HG03457 (cell line): ENCODE measurements around the gene NARF.
"Not testable (repeated sequence)": the region's sequence is repeated elsewhere in the genome, so short reads cannot be mapped to it uniquely, and the experiment has no call there.

Experiments
- ATAC-seq: cut with Tn5 transposase; IDR thresholded peaks from one replicate; pipeline ENCODE4 v1.9.1; 2021; ENCODE audit warnings: moderate number of reproducible peaks; ENCODE audit not compliant: unreplicated experiment

Gene NARF

GRCh38 chr17:82496529-82497434 lies 38.2 kb downstream of the NARF start:
- ATAC-seq, result no peak

DNA sequence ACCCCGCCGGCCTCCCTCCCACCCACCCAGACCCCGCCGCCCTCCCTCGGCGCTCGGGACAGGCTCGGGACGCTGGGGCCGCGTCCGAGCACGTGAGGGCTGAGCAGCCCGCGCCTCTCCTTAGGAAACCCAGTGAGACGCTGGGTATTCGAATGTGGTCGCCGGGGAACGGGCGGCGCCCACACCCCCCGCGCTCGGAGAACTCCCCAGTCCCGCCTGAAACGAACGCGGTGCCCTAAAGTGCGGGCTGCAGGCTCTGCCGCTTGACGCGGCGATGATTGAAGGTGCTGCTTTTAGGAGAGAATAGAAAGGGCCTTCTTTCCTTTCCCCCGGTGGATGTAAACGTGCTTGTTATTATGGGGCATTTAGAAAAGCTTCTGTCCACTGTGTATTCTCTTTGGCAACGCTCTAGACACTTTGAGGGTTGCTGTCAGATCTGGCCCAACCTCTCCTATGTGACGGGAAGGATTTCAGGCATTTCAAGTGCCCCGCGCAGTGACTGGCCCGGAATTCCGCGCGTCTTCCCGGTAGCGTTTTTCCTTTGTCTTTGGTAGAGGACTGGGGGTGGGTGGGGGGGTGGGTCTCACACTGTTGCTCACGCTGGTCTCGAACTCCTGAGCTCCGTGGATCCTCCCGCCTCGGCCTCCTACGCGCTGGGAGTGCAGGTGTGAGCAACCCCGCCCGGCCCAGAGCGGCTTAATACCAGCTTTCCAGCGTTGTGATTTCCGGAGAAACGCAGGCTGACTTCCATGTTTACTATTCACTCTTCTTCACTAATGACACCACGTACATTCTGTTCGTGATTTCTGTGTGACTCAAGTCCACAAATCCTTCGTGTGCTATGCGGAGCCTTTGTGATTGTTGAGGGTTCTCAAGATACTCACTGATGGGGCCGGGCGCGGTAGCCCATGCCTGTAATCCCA lies 39.2 kb downstream of the NARF start:
- no peak for ATAC-seq

GRCh38 chr17:82502207-82502606 lies 43.7 kb downstream of the NARF start:
- ATAC-seq, result no peak

DNA sequence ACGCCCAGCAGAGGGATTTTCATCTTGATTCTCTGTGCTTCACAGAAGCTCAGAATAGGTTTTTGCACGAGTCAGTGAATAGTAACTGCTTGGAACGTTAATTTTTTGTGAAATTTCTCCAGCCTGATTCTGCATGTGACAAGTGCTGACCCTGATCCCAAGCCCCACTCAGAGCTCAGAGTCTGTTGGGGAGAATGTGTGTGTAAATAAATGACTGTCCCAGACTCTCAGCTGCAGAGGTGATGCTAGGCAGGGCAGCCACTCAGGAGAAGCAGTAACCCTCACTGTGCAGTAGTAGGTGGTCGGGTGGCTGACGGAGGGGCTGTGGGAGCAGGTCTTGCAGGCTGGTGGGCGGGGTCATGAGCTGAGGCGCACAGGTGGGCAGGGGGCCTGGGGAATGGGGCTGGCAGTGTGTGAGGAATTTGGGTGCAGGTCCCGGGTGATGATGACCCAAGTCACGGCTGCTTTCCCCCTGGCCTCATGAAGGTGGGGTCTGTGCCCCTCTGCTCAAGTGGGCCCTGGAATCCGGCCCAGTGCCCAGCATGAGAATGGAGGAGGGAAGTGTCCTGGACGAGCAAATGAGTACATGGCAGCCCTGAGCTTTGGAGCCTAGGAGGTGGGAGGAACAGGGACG lies 44.7 kb downstream of the NARF start:
- no peak for ATAC-seq

DNA sequence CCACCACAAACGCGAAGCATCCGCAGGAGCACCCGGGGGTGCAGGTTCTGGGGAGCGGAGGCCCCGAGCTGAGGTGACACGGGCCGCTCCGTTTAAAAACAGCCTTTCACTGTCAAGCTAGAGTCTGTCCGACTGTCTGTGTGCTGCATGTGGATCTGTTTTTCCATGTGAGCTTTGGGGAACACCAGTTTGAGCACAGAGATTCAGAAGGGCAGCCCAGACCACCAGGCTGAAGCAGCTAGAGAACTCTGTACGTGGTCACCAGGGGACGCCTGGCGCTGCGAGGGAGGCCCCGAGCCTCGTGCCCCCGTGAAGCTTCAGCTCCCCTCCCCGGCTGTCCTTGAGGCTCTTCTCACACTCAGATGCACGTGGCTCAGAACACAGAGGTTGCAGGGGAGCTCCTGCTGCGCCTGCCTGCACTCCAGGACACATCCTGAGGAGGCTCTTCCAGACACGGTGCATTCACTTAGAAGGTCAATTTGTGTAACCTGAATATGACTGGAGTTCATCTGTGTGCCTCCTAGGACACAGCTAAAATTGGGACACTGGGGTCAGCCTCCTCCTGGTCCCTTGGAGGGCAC lies 45.3 kb downstream of the NARF start:
- no peak for ATAC-seq

GRCh38 chr17:82505296-82505695 lies 46.8 kb downstream of the NARF start:
- no peak for ATAC-seq

- peak; percentile 75 for ATAC-seq
Observed at GRCh38 chr17:82506402-82506801, 47.9 kb downstream of the NARF start.

GRCh38 chr17:82507631-82508175 lies 49.2 kb downstream of the NARF start:
- ATAC-seq, result no peak

- not testable (repeated sequence) for ATAC-seq
Observed at GRCh38 chr17:82511642-82512041, 53.1 kb downstream of the NARF start.

- ATAC-seq, result not testable (repeated sequence)
Observed at GRCh38 chr17:82513864-82514263, 55.3 kb downstream of the NARF start.

GRCh38 chr17:82517230-82517865 lies 58.8 kb downstream of the NARF start:
- ATAC-seq, result no peak

DNA sequence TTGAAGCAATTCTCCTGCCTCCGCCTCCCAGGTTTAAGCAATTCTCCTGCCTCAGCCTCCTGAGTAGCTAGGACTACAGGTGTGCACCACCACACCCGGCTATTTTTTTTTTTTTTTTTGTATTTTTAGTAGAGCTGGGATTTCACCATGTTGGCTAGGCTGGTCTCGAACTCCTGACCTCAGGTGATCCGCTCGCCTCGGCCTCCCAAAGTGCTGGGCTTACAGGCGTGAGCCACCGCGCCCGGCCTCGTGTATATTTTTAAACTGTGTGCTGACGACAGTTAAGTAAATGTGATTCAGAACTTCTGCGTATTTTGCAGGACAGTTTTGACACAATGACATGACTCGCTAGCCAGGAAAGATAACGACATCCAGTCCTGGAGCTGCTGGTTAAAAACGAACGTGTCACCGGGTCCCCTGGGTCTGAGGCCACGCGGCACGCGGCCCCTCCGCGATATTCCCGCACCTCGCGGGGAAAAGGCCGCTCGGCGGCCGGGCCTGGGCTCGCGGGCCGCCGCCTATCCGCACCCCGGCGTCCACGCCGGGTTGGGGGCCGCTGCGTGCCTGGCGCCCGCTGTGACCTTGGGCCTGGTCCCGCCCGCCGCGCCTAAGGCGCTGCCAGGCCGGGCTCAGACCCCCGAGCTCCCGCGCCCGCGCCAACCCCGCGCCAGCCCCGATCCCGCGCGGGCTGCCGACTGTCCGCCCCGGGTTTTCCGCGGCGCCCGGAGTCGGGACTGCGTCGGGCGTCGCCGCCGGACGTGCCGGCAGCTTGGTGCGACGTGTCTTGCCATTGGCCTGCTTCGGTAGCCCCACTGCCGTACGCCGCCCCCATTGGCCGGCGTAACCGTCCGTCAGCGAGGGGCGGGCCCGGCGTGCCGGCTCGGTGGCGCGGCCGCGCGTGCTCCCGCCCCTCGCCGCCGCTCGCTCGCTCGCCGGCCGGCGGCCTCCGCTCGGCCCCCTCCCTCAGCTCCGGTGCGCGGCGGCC lies 60.6 kb downstream of the NARF start, which contains the start of gene FOXK2:
Gene FOXK2 (plus strand): TSS at position 907 of the 985 bp plus-strand sequence. CDS start 157 bp downstream, outside the sequence.
- ATAC-seq, result peak; percentile 85

GRCh38 chr17:82519971-82520903 lies 61.7 kb downstream of the NARF start:
- no peak for ATAC-seq

DNA sequence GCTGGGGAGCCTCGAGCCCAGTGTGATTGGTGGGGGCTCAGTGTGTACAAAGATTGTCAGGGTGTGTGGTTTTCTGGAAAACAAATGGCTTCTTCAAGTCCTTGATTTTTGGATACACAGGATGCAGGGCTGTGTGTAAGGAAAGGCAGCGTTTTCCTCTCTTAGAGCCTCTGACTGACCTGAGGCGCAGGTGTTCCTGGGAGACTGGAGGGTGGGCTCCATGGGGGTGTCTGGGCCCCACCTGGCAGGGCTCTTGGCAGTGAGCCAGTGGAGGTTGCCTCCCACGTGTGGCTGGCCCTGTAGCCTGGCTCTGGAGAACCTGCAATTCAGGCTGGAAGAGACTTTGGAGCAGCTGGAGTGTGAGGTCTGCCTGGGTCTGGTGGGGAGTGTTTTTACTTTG lies 66.0 kb downstream of the NARF start:
- ATAC-seq, result no peak

DNA sequence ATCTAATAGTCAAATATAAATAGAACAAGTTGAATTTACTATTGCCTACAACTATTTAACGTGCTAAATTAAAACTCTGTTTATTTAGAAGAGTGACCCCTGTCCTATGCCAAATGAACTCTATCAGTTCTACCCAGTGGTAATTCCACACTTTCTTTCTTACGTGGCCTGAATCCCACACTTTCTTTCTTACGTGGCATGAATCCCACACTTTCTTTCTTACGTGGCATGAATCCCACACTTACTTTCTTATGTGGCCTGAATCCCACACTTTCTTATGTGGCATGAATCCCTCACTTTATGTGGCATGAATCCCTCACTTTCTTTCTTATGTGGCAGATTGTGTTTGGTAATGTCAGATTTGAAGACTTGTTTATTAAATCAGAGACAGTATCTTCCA lies 67.2 kb downstream of the NARF start:
- no peak for ATAC-seq

DNA sequence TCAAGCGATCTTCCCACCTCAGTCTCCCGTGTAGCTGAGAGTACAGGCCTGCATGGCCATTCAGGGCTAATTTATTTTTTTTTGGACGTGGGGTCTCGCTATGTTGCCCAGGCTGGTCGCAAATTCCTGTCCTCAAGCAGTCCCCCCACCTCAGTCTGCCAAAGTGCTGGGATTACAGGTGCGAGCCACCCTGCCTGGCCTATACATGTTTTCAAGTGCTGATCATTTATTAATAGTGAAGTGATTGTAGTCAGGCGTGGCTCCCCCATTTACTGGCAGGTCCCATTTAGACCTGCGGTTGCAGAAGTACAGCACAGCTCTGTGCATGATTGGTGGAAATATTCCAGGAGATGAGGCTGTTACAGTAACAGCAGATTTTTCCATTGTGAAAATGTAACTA lies 69.4 kb downstream of the NARF start:
- ATAC-seq, result no peak

DNA sequence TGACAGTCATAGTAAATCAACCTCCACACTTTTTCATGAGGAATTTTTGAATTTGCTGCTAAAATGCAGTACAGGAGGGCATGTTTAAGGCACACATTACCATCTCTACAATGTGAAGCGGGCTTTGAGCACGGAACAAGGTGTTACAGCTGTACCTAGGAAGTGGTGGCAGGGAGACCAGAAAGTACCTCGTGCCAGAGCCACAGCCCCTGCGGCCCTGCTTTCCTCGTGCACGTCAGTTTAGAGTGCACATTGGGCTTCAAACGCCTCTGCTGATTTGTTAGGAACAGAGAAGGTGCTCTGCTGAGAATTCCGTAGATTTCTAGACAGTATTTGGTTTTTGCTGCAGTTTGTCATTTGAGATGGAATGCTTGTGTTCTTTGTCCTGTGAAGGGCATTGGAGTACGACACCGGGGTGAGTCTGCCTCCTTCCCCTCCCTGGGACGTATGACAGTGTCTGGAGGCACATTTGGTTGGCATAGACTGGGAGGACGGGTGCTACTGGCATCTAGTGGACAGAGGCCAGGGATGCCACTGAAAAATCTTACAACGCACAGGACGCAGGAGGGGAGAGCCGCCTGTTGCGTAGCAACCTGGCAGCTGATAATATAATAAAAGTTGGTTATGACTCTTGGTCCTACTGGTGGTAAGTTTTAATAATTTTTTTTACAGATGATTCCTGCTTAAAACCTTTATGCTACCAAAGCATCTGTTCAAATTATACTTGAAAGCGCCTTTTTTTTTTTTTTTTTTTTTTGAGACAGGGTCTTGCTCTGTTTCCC lies 70.1 kb downstream of the NARF start:
- no peak for ATAC-seq
